ENCODE data around the gene RXFP1.

GRCh38 chr4:158560284-158560683, 38.6 kb downstream of the RXFP1 start:
- TF ChIP-seq CTCF (IDR thresholded peaks at IDR 0.05) (no peak), POLR2A (IDR thresholded peaks at IDR 0.05) (no peak)

Measured in uterus (tissue), 2 donors.